ENCODE data around the gene JAG1. TPM values are rescaled to one million over a fixed set of nuclear protein-coding genes. Genes with fewer than 3 reads are reported as not detected.

JAG1 gene
- total RNA-seq, 1 experiment from 2014 or later = 88.0 TPM

DNA sequence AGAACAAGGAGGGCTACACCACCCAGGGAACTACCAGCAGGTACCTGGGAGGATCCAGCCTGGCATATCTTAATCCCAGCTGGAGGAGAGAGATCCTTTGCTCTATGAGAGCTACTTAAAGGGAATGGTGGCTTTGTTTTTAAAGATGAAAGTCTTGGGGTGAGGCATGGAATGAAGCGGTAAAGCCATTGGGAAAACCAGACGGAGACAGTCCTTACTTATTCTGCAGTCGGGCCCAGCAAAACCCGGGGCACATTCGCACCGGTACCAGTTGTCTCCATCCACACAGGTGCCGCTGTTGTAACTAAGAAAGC is 30.3 kb downstream of the JAG1 start:
- ChIA-PET CTCF (interaction anchor here (0.6 to 1.2 kb wide), 2 partner anchors 12 to 45 kb away, joined by 3 read pairs; no protein-coding TSS in a partner anchor), POLR2A (interaction anchor here (0.7 to 1.6 kb wide), 7 partner anchors 9 to 647 kb away, joined by 3 to 5 read pairs (median 3); partner anchors contain the start of gene JAG1)
- no peaks in the 10 kb centered on the region for H3K9me3 Mint-ChIP-seq (ENCODE audit: unreplicated experiment)
- intact Hi-C loops (cut with micrococcal nuclease) = no loop called here
- TF ChIP-seq, protein P1, sequence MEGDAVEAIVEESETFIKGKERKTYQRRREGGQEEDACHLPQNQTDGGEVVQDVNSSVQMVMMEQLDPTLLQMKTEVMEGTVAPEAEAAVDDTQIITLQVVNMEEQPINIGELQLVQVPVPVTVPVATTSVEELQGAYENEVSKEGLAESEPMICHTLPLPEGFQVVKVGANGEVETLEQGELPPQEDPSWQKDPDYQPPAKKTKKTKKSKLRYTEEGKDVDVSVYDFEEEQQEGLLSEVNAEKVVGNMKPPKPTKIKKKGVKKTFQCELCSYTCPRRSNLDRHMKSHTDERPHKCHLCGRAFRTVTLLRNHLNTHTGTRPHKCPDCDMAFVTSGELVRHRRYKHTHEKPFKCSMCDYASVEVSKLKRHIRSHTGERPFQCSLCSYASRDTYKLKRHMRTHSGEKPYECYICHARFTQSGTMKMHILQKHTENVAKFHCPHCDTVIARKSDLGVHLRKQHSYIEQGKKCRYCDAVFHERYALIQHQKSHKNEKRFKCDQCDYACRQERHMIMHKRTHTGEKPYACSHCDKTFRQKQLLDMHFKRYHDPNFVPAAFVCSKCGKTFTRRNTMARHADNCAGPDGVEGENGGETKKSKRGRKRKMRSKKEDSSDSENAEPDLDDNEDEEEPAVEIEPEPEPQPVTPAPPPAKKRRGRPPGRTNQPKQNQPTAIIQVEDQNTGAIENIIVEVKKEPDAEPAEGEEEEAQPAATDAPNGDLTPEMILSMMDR (IDR thresholded peaks at IDR 0.05; ENCODE audit: unreplicated experiment) = no peak
- H3K4me3 Mint-ChIP-seq (ENCODE audit: unreplicated experiment) = no peak overlapping the region
- BruUV-seq (replicated peaks) = no TSS peak
- H3K27ac Mint-ChIP-seq (ENCODE audit: low read depth, unreplicated experiment) = no peak overlapping the region
- peaks cover 6% of the 10 kb centered on the region for H3K4me1 Mint-ChIP-seq (ENCODE audit: insufficient read depth, unreplicated experiment)
- DNase-seq (ENCODE audit: unreplicated experiment) = no peak
- no peaks in the 10 kb centered on the region for H3K27me3 Mint-ChIP-seq (ENCODE audit: insufficient read depth, unreplicated experiment)
- peaks cover 97% of the 10 kb centered on the region for H3K36me3 Mint-ChIP-seq (ENCODE audit: insufficient read depth, unreplicated experiment)

DNA sequence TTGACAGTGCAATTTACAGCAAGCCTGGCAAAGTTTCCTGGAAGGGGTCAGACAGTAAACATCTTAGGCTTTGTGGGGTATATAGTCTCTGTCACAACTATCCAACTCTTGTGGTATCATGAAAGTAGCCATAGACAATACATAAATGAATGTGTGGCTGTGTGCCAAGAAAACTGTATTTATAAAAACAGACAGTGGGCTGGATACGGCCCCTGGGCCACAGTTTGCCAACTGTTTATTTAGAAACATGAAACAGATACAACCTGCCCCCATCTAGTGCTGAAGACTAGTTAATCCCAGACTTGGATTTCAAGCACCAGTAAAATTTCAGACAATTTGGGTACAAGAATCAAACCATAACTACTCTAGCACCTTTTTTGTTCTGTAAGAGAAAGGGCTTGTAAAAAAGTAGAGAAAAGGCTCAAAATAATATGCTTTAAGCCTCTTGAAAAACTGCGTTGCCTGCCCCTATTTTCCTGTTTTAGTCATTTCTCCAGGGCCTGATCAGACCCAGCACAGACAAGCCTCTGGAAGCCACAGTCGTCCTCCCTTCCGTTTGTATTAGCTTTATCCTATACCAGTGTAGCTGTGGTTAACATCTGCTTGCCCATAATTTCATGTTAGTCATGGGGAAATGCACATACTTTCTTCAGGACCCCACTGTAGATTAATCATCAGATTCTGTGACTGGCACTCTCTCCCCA is 30.8 kb downstream of the JAG1 start:
- TF ChIP-seq, protein P1 (IDR thresholded peaks at IDR 0.05; ENCODE audit: unreplicated experiment) = no peak
- BruUV-seq (replicated peaks) = no TSS peak
- POLR2A ChIA-PET = interaction anchor here (0.7 to 1.6 kb wide), 5 partner anchors 8 to 345 kb away, joined by 3 read pairs; partner anchors contain the start of gene JAG1
- no peak overlapping the region for H3K27ac Mint-ChIP-seq (ENCODE audit: low read depth, unreplicated experiment)
- no peak for DNase-seq (ENCODE audit: unreplicated experiment)
- H3K4me3 Mint-ChIP-seq (ENCODE audit: unreplicated experiment) = no peak overlapping the region
- no peaks in the 10 kb centered on the region for H3K27me3 Mint-ChIP-seq (ENCODE audit: insufficient read depth, unreplicated experiment)
- H3K9me3 Mint-ChIP-seq (ENCODE audit: unreplicated experiment) = no peaks in the 10 kb centered on the region
- peaks cover 10% of the 10 kb centered on the region for H3K4me1 Mint-ChIP-seq (ENCODE audit: insufficient read depth, unreplicated experiment)
- peaks cover 97% of the 10 kb centered on the region for H3K36me3 Mint-ChIP-seq (ENCODE audit: insufficient read depth, unreplicated experiment)
- CTCF ChIA-PET = interaction anchor here (0.6 kb wide), 1 partner anchor 44 kb away, joined by 3 read pairs; no protein-coding TSS in a partner anchor
- intact Hi-C loops (cut with micrococcal nuclease) = no loop called here

DNA sequence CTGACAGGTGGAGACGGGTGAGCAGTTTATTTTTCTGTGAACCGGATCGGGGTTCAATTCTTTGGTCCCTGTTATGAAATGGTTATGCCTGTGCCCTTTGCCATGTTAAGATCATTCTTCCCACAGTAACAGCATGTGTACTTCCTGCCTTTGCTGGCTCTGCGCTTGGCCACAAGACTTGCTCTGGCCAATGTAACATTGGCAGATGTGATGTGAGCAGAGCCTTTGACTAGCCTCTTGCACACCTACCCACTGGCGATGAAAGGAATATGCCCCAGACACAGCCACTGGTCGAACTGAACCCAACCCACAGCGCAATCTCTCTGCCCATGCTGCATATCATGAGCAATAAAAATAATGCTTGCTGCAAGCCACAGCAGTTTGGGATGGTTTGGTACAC is 31.9 kb downstream of the JAG1 start:
- TF ChIP-seq, protein P1 (IDR thresholded peaks at IDR 0.05; ENCODE audit: unreplicated experiment) = no peak
- Mint-ChIP-seq H3K36me3 (ENCODE audit: insufficient read depth, unreplicated experiment) (peaks cover 95% of the 10 kb centered on the region), H3K9me3 (ENCODE audit: unreplicated experiment) (no peaks in the 10 kb centered on the region), H3K4me3 (ENCODE audit: unreplicated experiment) (no peak overlapping the region), H3K4me1 (ENCODE audit: insufficient read depth, unreplicated experiment) (peaks cover 21% of the 10 kb centered on the region), H3K27ac (ENCODE audit: low read depth, unreplicated experiment) (no peak overlapping the region), H3K27me3 (ENCODE audit: insufficient read depth, unreplicated experiment) (no peaks in the 10 kb centered on the region)
- DNase-seq (ENCODE audit: unreplicated experiment) = no peak
- ChIA-PET POLR2A (interaction anchor here (0.9 kb wide), 1 partner anchor 25 kb away, joined by 3 read pairs; no protein-coding TSS in a partner anchor), CTCF (interaction anchor here (0.9 to 1.8 kb wide), 3 partner anchors 10 to 89 kb away, joined by 3 to 5 read pairs (median 4); no protein-coding TSS in a partner anchor)
- BruUV-seq (replicated peaks) = no TSS peak
- intact Hi-C loops (cut with micrococcal nuclease) = no loop called here

DNA sequence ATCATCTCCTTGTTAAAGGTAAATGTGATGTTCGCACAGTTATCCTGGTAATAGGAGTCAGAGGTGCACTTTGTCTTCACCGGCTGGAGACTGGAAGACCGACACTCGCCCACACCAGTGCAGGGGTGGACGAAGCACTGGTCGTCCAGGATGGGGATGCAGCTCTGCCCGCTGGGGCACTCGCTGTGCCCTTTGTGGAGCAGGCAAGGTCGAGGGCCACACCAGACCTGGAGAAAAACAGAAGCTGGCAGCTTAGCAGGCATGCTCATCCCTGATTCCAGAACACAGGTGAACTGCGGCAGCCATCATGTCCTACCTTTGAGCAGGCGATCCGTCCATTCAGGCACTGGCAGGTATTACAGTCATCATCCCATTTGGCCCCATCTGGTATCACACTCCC is 32.3 kb downstream of the JAG1 start:
- CTCF ChIA-PET = interaction anchor here (0.5 to 1.8 kb wide), 5 partner anchors 10 to 89 kb away, joined by 3 to 5 read pairs (median 4); no protein-coding TSS in a partner anchor
- TF ChIP-seq, protein P1 (IDR thresholded peaks at IDR 0.05; ENCODE audit: unreplicated experiment) = no peak
- H3K27me3 Mint-ChIP-seq (ENCODE audit: insufficient read depth, unreplicated experiment) = no peaks in the 10 kb centered on the region
- peaks cover 26% of the 10 kb centered on the region for H3K4me1 Mint-ChIP-seq (ENCODE audit: insufficient read depth, unreplicated experiment)
- no peaks in the 10 kb centered on the region for H3K9me3 Mint-ChIP-seq (ENCODE audit: unreplicated experiment)
- H3K27ac Mint-ChIP-seq (ENCODE audit: low read depth, unreplicated experiment) = no peak overlapping the region
- H3K36me3 Mint-ChIP-seq (ENCODE audit: insufficient read depth, unreplicated experiment) = peaks cover 90% of the 10 kb centered on the region
- DNase-seq (ENCODE audit: unreplicated experiment) = no peak
- intact Hi-C loops (cut with micrococcal nuclease) = no loop called here
- H3K4me3 Mint-ChIP-seq (ENCODE audit: unreplicated experiment) = no peak overlapping the region
- BruUV-seq (replicated peaks) = no TSS peak
- POLR2A ChIA-PET = interaction anchor here (0.6 to 2.5 kb wide), 4 partner anchors 14 to 44 kb away, joined by 3 to 9 read pairs (median 4); no protein-coding TSS in a partner anchor
